ENCODE data around the gene RNF186. TPM values are rescaled to one million over a fixed set of nuclear protein-coding genes. Genes with fewer than 3 reads are reported as not detected.

RNF186 gene
- polyA plus RNA-seq, 1 donor from 2014 or later, result not detected

- Histone ChIP-seq H3K36me3 (ENCODE audit: insufficient read depth, low read length) (no peaks in the 10 kb centered on the region), H3K4me3 (ENCODE audit: low read length) (no peak overlapping the region), H3K9ac (ENCODE audit: low read length) (no peak overlapping the region), H3K27me3 (ENCODE audit: insufficient read depth, low read depth, low read length) (no peaks in the 10 kb centered on the region), H3K79me2 (replicated peaks; ENCODE audit: insufficient read depth, low read length) (no peaks in the 10 kb centered on the region), H3K4me2 (ENCODE audit: low read length) (no peak overlapping the region), H2AFZ (ENCODE audit: low read depth, low read length) (no peak overlapping the region), H3K9me2 (ENCODE audit: insufficient read depth, low read length) (no peaks in the 10 kb centered on the region), H3F3A (ENCODE audit: insufficient read depth, low read length, poor library complexity, severe bottlenecking) (no peaks in the 10 kb centered on the region), H3K27ac (ENCODE audit: low read length) (no peak overlapping the region), H3K9me3 (ENCODE audit: low read length) (no peaks in the 10 kb centered on the region), H4K20me1 (ENCODE audit: insufficient read depth) (no peaks in the 10 kb centered on the region)
- TF ChIP-seq, protein P1, sequence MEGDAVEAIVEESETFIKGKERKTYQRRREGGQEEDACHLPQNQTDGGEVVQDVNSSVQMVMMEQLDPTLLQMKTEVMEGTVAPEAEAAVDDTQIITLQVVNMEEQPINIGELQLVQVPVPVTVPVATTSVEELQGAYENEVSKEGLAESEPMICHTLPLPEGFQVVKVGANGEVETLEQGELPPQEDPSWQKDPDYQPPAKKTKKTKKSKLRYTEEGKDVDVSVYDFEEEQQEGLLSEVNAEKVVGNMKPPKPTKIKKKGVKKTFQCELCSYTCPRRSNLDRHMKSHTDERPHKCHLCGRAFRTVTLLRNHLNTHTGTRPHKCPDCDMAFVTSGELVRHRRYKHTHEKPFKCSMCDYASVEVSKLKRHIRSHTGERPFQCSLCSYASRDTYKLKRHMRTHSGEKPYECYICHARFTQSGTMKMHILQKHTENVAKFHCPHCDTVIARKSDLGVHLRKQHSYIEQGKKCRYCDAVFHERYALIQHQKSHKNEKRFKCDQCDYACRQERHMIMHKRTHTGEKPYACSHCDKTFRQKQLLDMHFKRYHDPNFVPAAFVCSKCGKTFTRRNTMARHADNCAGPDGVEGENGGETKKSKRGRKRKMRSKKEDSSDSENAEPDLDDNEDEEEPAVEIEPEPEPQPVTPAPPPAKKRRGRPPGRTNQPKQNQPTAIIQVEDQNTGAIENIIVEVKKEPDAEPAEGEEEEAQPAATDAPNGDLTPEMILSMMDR (IDR thresholded peaks at IDR 0.05; ENCODE audit: poor library complexity, severe bottlenecking), result no peak
- TF ChIP-seq MXI1 (conservative IDR thresholded peaks at IDR 0.05; ENCODE audit: poor library complexity, severe bottlenecking), result no peak
- TF ChIP-seq EZH2 (IDR thresholded peaks at IDR 0.05; ENCODE audit: borderline replicate concordance, insufficient read depth, low read length, poor library complexity, severe bottlenecking), result no peak
- no peak for TF ChIP-seq RAD21 (conservative IDR thresholded peaks at IDR 0.05)
- no peak for TF ChIP-seq TAF1 (IDR thresholded peaks at IDR 0.05; ENCODE audit: low read depth)
- TF ChIP-seq, protein P2, sequence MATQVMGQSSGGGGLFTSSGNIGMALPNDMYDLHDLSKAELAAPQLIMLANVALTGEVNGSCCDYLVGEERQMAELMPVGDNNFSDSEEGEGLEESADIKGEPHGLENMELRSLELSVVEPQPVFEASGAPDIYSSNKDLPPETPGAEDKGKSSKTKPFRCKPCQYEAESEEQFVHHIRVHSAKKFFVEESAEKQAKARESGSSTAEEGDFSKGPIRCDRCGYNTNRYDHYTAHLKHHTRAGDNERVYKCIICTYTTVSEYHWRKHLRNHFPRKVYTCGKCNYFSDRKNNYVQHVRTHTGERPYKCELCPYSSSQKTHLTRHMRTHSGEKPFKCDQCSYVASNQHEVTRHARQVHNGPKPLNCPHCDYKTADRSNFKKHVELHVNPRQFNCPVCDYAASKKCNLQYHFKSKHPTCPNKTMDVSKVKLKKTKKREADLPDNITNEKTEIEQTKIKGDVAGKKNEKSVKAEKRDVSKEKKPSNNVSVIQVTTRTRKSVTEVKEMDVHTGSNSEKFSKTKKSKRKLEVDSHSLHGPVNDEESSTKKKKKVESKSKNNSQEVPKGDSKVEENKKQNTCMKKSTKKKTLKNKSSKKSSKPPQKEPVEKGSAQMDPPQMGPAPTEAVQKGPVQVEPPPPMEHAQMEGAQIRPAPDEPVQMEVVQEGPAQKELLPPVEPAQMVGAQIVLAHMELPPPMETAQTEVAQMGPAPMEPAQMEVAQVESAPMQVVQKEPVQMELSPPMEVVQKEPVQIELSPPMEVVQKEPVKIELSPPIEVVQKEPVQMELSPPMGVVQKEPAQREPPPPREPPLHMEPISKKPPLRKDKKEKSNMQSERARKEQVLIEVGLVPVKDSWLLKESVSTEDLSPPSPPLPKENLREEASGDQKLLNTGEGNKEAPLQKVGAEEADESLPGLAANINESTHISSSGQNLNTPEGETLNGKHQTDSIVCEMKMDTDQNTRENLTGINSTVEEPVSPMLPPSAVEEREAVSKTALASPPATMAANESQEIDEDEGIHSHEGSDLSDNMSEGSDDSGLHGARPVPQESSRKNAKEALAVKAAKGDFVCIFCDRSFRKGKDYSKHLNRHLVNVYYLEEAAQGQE (IDR thresholded peaks at IDR 0.05; ENCODE audit: borderline replicate concordance), result no peak
- no peak for TF ChIP-seq EP300 (conservative IDR thresholded peaks at IDR 0.05; ENCODE audit: poor library complexity, severe bottlenecking)
These were observed 29.8 kb upstream of the RNF186 start for GRCh38 chr1:19844731-19845495.

DNA sequence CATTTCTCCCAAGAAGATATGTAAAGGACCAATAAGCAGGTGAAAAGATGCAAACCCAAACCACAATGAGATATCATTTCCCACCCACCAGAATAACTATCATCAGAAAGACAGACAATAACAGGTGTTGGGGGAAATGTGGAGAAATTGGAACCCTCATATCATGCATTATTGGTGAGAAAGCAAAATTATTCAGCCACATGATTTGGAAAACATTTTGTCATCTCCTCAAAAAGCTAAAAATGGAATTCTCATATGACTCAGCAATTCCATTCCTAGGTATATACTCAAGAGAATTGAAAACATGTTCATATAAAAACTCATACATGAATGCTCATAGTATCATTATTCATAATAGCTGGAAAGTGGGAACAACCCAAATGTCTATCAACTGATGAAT, 25.1 kb upstream of the RNF186 start:
- Histone ChIP-seq H3K79me2 (replicated peaks; ENCODE audit: insufficient read depth, low read length) (no peaks in the 10 kb centered on the region), H3K4me2 (ENCODE audit: low read length) (no peak overlapping the region), H3K36me3 (ENCODE audit: insufficient read depth, low read length) (no peaks in the 10 kb centered on the region), H3K9me3 (ENCODE audit: low read length) (no peaks in the 10 kb centered on the region), H3F3A (ENCODE audit: insufficient read depth, low read length, poor library complexity, severe bottlenecking) (no peaks in the 10 kb centered on the region), H3K9ac (ENCODE audit: low read length) (no peak overlapping the region), H3K9me2 (ENCODE audit: insufficient read depth, low read length) (no peaks in the 10 kb centered on the region), H2AFZ (ENCODE audit: low read depth, low read length) (no peak overlapping the region), H3K27me3 (ENCODE audit: insufficient read depth, low read depth, low read length) (no peaks in the 10 kb centered on the region), H3K27ac (ENCODE audit: low read length) (no peak overlapping the region), H3K4me3 (ENCODE audit: low read length) (no peak overlapping the region), H4K20me1 (ENCODE audit: insufficient read depth) (no peaks in the 10 kb centered on the region)
- no peak for TF ChIP-seq EP300 (conservative IDR thresholded peaks at IDR 0.05; ENCODE audit: poor library complexity, severe bottlenecking)
- no peak for TF ChIP-seq MXI1 (conservative IDR thresholded peaks at IDR 0.05; ENCODE audit: poor library complexity, severe bottlenecking)
- no peak for TF ChIP-seq EZH2 (IDR thresholded peaks at IDR 0.05; ENCODE audit: borderline replicate concordance, insufficient read depth, low read length, poor library complexity, severe bottlenecking)
- TF ChIP-seq POLR2AphosphoS5 (IDR thresholded peaks at IDR 0.05), result no peak
- TF ChIP-seq, protein P2 (IDR thresholded peaks at IDR 0.05; ENCODE audit: borderline replicate concordance), result no peak
- TF ChIP-seq RAD21 (conservative IDR thresholded peaks at IDR 0.05), result no peak
- TF ChIP-seq TAF1 (IDR thresholded peaks at IDR 0.05; ENCODE audit: low read depth), result no peak
- TF ChIP-seq, protein P1 (IDR thresholded peaks at IDR 0.05; ENCODE audit: poor library complexity, severe bottlenecking), result no peak
- TF ChIP-seq SMC3 (conservative IDR thresholded peaks at IDR 0.05; ENCODE audit: poor library complexity), result no peak

Measured in neural cell (in vitro differentiated cells).